ENCODE measurements around the gene DAGLB.

The DAGLB gene

DNA sequence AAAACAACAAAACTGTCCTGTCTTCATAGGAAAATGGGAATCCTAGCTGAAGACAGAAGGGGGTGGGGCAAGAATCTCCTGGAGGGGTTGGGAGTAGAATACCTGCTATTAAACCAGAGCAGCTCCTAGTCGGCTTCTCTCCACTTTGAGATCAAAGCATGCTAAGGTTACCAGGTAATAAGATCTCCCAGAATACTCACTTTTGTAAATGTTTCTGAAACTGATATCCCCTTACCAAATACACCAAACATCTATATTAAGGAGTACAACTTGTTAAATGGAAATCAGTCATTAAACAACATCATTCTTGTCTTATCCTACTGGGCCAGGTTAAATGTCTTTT is 29.5 kb upstream of the DAGLB start:
- TF ChIP-seq, protein P1, sequence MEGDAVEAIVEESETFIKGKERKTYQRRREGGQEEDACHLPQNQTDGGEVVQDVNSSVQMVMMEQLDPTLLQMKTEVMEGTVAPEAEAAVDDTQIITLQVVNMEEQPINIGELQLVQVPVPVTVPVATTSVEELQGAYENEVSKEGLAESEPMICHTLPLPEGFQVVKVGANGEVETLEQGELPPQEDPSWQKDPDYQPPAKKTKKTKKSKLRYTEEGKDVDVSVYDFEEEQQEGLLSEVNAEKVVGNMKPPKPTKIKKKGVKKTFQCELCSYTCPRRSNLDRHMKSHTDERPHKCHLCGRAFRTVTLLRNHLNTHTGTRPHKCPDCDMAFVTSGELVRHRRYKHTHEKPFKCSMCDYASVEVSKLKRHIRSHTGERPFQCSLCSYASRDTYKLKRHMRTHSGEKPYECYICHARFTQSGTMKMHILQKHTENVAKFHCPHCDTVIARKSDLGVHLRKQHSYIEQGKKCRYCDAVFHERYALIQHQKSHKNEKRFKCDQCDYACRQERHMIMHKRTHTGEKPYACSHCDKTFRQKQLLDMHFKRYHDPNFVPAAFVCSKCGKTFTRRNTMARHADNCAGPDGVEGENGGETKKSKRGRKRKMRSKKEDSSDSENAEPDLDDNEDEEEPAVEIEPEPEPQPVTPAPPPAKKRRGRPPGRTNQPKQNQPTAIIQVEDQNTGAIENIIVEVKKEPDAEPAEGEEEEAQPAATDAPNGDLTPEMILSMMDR (IDR thresholded peaks at IDR 0.05; ENCODE audit: low read length), result no peak
- no peak for TF ChIP-seq EZH2 (IDR thresholded peaks at IDR 0.05; ENCODE audit: borderline replicate concordance, low read length)
- H3K36me3 ChIP-seq (ENCODE audit: insufficient read depth, low read length), result peaks cover 31% of the 10 kb centered on the region
- no peaks in the 10 kb centered on the region for H4K20me1 ChIP-seq (ENCODE audit: insufficient read depth, low read length)

GRCh38 chr7:6476596-6477317 is 29.0 kb upstream of the DAGLB start:
- Histone ChIP-seq H3K9me3 (ENCODE audit: low read length) (no peaks in the 10 kb centered on the region), H3K79me2 (ENCODE audit: insufficient read depth, low read length) (peaks cover 69% of the 10 kb centered on the region), H2AFZ (ENCODE audit: low read length) (no peak overlapping the region), H3K27ac (ENCODE audit: low read depth, low read length, poor library complexity, severe bottlenecking) (no peak overlapping the region), H3K27me3 (ENCODE audit: insufficient read depth, low read length) (no peaks in the 10 kb centered on the region), H3K9me2 (ENCODE audit: low read depth, low read length) (no peaks in the 10 kb centered on the region), H3K4me3 (ENCODE audit: low read depth, low read length, poor library complexity, severe bottlenecking) (no peak overlapping the region), H3F3A (ENCODE audit: insufficient read depth, low read length) (no peaks in the 10 kb centered on the region), H4K20me1 (ENCODE audit: insufficient read depth, low read length) (no peaks in the 10 kb centered on the region), H3K4me1 (ENCODE audit: insufficient read depth, low read length, severe bottlenecking) (peaks cover 52% of the 10 kb centered on the region), H3K36me3 (ENCODE audit: insufficient read depth, low read length) (peaks cover 32% of the 10 kb centered on the region), H3K4me2 (ENCODE audit: low read length) (no peak overlapping the region), H3K9ac (ENCODE audit: low read length) (no peak overlapping the region)
- TF ChIP-seq, protein P1 (IDR thresholded peaks at IDR 0.05; ENCODE audit: low read length), result no peak
- no peak for TF ChIP-seq EZH2 (IDR thresholded peaks at IDR 0.05; ENCODE audit: borderline replicate concordance, low read length)

More for the DNA sequence above, 29.5 kb upstream of the DAGLB start:
- Histone ChIP-seq H3K79me2 (ENCODE audit: insufficient read depth, low read length) (peaks cover 73% of the 10 kb centered on the region), H2AFZ (ENCODE audit: low read length) (no peak overlapping the region), H3K9me3 (ENCODE audit: low read length) (no peaks in the 10 kb centered on the region), H3F3A (ENCODE audit: insufficient read depth, low read length) (no peaks in the 10 kb centered on the region), H3K27me3 (ENCODE audit: insufficient read depth, low read length) (no peaks in the 10 kb centered on the region), H3K4me1 (ENCODE audit: insufficient read depth, low read length, severe bottlenecking) (peaks cover 55% of the 10 kb centered on the region), H3K4me2 (ENCODE audit: low read length) (no peak overlapping the region), H3K9ac (ENCODE audit: low read length) (no peak overlapping the region), H3K4me3 (ENCODE audit: low read depth, low read length, poor library complexity, severe bottlenecking) (no peak overlapping the region), H3K27ac (ENCODE audit: low read depth, low read length, poor library complexity, severe bottlenecking) (no peak overlapping the region), H3K9me2 (ENCODE audit: low read depth, low read length) (no peaks in the 10 kb centered on the region)

DNA sequence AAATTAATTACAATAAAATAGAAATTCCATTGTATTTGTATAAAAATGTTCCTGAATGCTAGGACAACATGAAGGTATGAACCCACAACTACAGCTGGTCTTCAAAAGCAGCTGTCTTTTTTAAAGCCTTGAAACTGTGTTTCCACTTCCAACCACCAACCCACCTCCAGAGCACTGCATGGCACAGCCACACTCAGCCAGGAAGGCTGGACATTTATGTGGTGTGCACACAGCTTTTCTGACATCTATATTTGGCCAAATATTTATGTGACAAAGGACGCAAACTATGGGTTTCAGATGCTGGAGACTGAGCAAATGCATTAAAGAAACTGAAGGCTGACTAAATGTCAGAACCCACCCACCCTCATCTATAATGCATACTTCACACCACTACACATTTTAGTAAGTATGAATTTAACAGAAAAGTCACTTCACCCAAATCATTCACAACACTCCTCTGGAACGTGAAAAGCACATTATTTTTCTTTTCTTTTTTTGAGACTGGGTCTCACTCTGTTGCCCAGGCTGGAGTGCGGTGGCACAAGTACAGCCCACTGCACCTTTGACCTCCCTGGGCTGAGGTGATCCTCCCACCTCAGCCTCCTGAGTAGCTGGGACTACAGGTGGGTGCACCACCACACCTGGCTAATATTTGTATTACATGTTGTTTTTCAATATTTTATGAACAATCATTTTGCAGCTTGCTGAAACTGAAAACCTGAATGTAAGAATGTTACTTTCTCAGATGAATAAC is 27.9 kb upstream of the DAGLB start:
- peaks cover 58% of the 10 kb centered on the region for H3K79me2 ChIP-seq (ENCODE audit: insufficient read depth, low read length)
- H3K9ac ChIP-seq (ENCODE audit: low read length), result no peak overlapping the region
- no peaks in the 10 kb centered on the region for H3K9me2 ChIP-seq (ENCODE audit: low read depth, low read length)
- no peaks in the 10 kb centered on the region for H3F3A ChIP-seq (ENCODE audit: insufficient read depth, low read length)
- H4K20me1 ChIP-seq (ENCODE audit: insufficient read depth, low read length), result no peaks in the 10 kb centered on the region
- peaks cover 33% of the 10 kb centered on the region for H3K36me3 ChIP-seq (ENCODE audit: insufficient read depth, low read length)
- no peak overlapping the region for H3K27ac ChIP-seq (ENCODE audit: low read depth, low read length, poor library complexity, severe bottlenecking)
- no peak overlapping the region for H2AFZ ChIP-seq (ENCODE audit: low read length)
- H3K9me3 ChIP-seq (ENCODE audit: low read length), result no peaks in the 10 kb centered on the region
- no peaks in the 10 kb centered on the region for H3K27me3 ChIP-seq (ENCODE audit: insufficient read depth, low read length)
- TF ChIP-seq, protein P1 (IDR thresholded peaks at IDR 0.05; ENCODE audit: low read length), result no peak
- no peak for TF ChIP-seq EZH2 (IDR thresholded peaks at IDR 0.05; ENCODE audit: borderline replicate concordance, low read length)
- no peak overlapping the region for H3K4me3 ChIP-seq (ENCODE audit: low read depth, low read length, poor library complexity, severe bottlenecking)
- no peak overlapping the region for H3K4me2 ChIP-seq (ENCODE audit: low read length)
- peaks cover 40% of the 10 kb centered on the region for H3K4me1 ChIP-seq (ENCODE audit: insufficient read depth, low read length, severe bottlenecking)

Measured in OCI-LY1 (cell line).